OCI-LY3 (cell line): ENCODE measurements around the gene SLC19A1.

Source experiments
- H2AFZ ChIP-seq: fragments of 200-600, 300-600 bp; shearing (Covaris generic); 2 replicates; pipeline ENCODE4 v1.6.0; 2014; ENCODE audit warnings: antibody characterized with exemption, low read depth, low read length
- H3K27ac ChIP-seq: fragments of 200-600, 300-600 bp; sonication (generic); 2 replicates; pipeline ENCODE4 v1.5.1; 2014; ENCODE audit warnings: mild to moderate bottlenecking, low read length, moderate library complexity, mixed read lengths
- H3K27me3 ChIP-seq: fragments of 200-600, 300-600 bp; sonication (generic); 2 replicates; pipeline ENCODE4 v1.6.1; 2014; ENCODE audit warnings: low read depth, low read length, mixed read lengths
- H3K36me3 ChIP-seq: fragments of 200-600, 300-600 bp; sonication (generic); replicated peaks from 2 replicates; pipeline ENCODE3; 2014; ENCODE audit warnings: low read depth, low read length, mixed read lengths
- H3K4me1 ChIP-seq: fragments of 300-600, 200-600 bp; sonication (generic); 2 replicates; pipeline ENCODE4 v1.6.1; 2014; ENCODE audit warnings: low read length, mixed read lengths
- H3K4me2 ChIP-seq: fragments of 200-600, 300-600 bp; sonication (generic); 2 replicates; pipeline ENCODE4 v1.6.1; 2014; ENCODE audit warnings: low read length, mixed read lengths
- H3K4me3 ChIP-seq: fragments of 300-600, 200-600 bp; sonication (generic); 2 replicates; pipeline ENCODE4 v1.5.1; 2014; ENCODE audit warnings: antibody characterized with exemption, mild to moderate bottlenecking, low read length, moderate library complexity
- H3K79me2 ChIP-seq: fragments of 300-600, 200-600 bp; shearing (Covaris generic); 2 replicates; pipeline ENCODE4 v1.6.1; 2014; ENCODE audit warnings: mild to moderate bottlenecking, low read length, mixed read lengths
- H3K9ac ChIP-seq: fragments of 300-600, 200-600 bp; shearing (Covaris generic); 2 replicates; pipeline ENCODE4 v1.6.0; 2014; ENCODE audit warnings: mild to moderate bottlenecking, low read length, moderate library complexity
- H3K9me3 ChIP-seq: fragments of 200-600, 300-600 bp; shearing (Covaris generic); 2 replicates; pipeline ENCODE4 v1.6.1; 2014; ENCODE audit warnings: low read length, mixed read lengths; ENCODE audit not compliant: insufficient read depth
- H4K20me1 ChIP-seq: fragments of 200-600, 300-600 bp; sonication (generic); 2 replicates; pipeline ENCODE4 v1.6.1; 2016; ENCODE audit warnings: low read length, mixed read lengths; ENCODE audit not compliant: insufficient read depth
- EZH2phosphoT487 ChIP-seq: fragments of 200-600 bp; shearing (Covaris generic); IDR thresholded peaks from 2 replicates; pipeline ENCODE4 v1.6.1; 2018; ENCODE audit warnings: antibody characterized with exemption, mixed run types, low read depth
- TF ChIP-seq, protein P1 (sequence below): fragments of 200-600, 300-600 bp; sonication (generic); IDR thresholded peaks from 2 replicates; pipeline ENCODE4 v1.5.1; 2014; ENCODE audit warnings: antibody characterized with exemption, low read length, low read depth

SLC19A1 gene

GRCh38 chr21:45508607-45509565 is 33.4 kb downstream of the SLC19A1 start:
- H3K27ac ChIP-seq: no peak overlapping the region
- no peaks in the 10 kb centered on the region for H4K20me1 ChIP-seq
- no peak overlapping the region for H3K9ac ChIP-seq
- H2AFZ ChIP-seq: no peak overlapping the region
- no peaks in the 10 kb centered on the region for H3K4me1 ChIP-seq
- no peaks in the 10 kb centered on the region for H3K27me3 ChIP-seq
- no peak overlapping the region for H3K4me3 ChIP-seq
- TF ChIP-seq EZH2phosphoT487: no peak
- TF ChIP-seq, protein P1, sequence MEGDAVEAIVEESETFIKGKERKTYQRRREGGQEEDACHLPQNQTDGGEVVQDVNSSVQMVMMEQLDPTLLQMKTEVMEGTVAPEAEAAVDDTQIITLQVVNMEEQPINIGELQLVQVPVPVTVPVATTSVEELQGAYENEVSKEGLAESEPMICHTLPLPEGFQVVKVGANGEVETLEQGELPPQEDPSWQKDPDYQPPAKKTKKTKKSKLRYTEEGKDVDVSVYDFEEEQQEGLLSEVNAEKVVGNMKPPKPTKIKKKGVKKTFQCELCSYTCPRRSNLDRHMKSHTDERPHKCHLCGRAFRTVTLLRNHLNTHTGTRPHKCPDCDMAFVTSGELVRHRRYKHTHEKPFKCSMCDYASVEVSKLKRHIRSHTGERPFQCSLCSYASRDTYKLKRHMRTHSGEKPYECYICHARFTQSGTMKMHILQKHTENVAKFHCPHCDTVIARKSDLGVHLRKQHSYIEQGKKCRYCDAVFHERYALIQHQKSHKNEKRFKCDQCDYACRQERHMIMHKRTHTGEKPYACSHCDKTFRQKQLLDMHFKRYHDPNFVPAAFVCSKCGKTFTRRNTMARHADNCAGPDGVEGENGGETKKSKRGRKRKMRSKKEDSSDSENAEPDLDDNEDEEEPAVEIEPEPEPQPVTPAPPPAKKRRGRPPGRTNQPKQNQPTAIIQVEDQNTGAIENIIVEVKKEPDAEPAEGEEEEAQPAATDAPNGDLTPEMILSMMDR: no peak
- H3K36me3 ChIP-seq: no peaks in the 10 kb centered on the region
- no peaks in the 10 kb centered on the region for H3K9me3 ChIP-seq
- H3K79me2 ChIP-seq: no peaks in the 10 kb centered on the region
- H3K4me2 ChIP-seq: no peak overlapping the region

DNA sequence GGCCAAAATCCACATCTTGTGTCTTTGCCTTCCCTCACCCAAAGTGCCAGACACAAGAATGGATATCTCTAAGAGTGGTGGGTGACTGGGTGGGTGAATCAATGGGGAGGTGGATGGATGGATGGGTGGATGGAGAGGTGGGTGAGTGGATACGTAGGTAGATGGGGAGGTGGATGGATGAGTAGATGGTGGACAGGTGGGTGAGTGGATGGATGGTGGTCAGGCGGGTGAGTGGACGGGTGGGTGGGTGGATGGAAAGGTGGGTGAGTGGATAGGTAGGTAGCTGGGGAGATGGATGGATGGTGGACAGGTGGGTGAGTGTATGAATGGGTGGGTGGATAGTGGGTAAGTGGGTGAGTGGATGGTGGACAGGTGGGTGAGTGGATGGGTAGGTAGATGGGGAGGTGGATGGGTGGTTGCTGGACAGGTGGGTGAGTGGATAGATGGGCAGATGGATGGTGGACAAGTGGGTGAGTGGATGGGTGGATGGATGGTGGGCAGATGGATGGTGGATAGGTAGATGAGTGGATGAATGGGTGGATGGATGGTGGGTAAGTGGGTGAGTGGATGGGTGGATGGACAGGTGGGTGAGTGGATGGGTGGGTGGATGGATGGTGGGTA is 34.2 kb downstream of the SLC19A1 start:
- H3K9ac ChIP-seq: no peak overlapping the region
- no peaks in the 10 kb centered on the region for H3K27me3 ChIP-seq
- H4K20me1 ChIP-seq: no peaks in the 10 kb centered on the region
- H3K4me2 ChIP-seq: no peak overlapping the region
- no peaks in the 10 kb centered on the region for H3K79me2 ChIP-seq
- H2AFZ ChIP-seq: no peak overlapping the region
- H3K9me3 ChIP-seq: no peaks in the 10 kb centered on the region
- H3K4me1 ChIP-seq: no peaks in the 10 kb centered on the region
- TF ChIP-seq, protein P1: no peak
- TF ChIP-seq EZH2phosphoT487: no peak
- no peaks in the 10 kb centered on the region for H3K36me3 ChIP-seq
- no peak overlapping the region for H3K4me3 ChIP-seq
- H3K27ac ChIP-seq: no peak overlapping the region

GRCh38 chr21:45507523-45507875 is 34.7 kb downstream of the SLC19A1 start:
- H3K4me1 ChIP-seq: no peaks in the 10 kb centered on the region
- H2AFZ ChIP-seq: no peak overlapping the region
- no peaks in the 10 kb centered on the region for H4K20me1 ChIP-seq
- no peaks in the 10 kb centered on the region for H3K79me2 ChIP-seq
- no peak overlapping the region for H3K27ac ChIP-seq
- TF ChIP-seq EZH2phosphoT487: no peak
- TF ChIP-seq, protein P1: no peak
- no peak overlapping the region for H3K4me2 ChIP-seq
- H3K4me3 ChIP-seq: no peak overlapping the region
- no peak overlapping the region for H3K9ac ChIP-seq
- no peaks in the 10 kb centered on the region for H3K36me3 ChIP-seq
- H3K9me3 ChIP-seq: no peaks in the 10 kb centered on the region
- no peaks in the 10 kb centered on the region for H3K27me3 ChIP-seq

DNA sequence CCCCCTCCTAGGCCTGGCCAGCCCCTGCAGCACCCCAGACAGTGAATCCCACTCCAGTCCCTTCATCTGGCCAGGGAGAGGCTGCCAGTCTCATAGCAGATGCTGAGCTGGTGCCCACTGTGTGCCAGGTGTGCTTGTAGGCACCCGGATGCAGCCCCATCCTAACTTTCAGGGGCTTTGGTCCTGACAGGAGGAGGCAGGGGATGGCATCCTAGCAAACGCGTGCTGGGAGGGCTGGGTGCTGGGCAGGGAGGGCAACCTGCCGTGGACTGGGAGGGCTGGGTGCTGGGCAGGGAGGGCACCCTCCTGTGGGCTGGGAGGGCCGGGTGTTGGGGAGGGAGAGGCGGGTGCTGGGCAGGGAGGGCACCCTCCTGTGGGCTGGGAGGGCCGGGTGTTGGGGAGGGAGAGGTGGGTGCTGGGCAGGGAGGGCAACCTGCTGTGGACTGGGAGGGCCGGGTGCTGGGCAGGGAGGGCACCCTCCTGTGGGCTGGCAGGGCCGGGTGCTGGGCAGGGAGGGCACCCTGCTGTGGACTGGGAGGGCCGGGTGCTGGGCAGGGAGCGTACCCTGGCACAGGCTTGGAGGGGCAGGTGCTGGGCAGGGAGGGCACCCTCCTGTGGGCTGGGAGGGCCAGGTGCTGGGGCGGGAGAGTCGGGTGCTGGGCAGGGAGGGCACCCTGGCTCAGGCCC is 35.3 kb downstream of the SLC19A1 start:
- H3K4me3 ChIP-seq: no peak overlapping the region
- no peaks in the 10 kb centered on the region for H3K9me3 ChIP-seq
- no peaks in the 10 kb centered on the region for H3K36me3 ChIP-seq

More for the DNA sequence above, 35.3 kb downstream of the SLC19A1 start:
- TF ChIP-seq, protein P1: no peak
- TF ChIP-seq EZH2phosphoT487: no peak
- no peaks in the 10 kb centered on the region for H4K20me1 ChIP-seq
- no peaks in the 10 kb centered on the region for H3K79me2 ChIP-seq
- no peaks in the 10 kb centered on the region for H3K4me1 ChIP-seq
- H3K9ac ChIP-seq: no peak overlapping the region
- H3K4me2 ChIP-seq: no peak overlapping the region
- H3K27me3 ChIP-seq: no peaks in the 10 kb centered on the region
- no peak overlapping the region for H3K27ac ChIP-seq
- no peak overlapping the region for H2AFZ ChIP-seq
